Duodenal mucosa (tissue), 2 donors: ENCODE data around the gene FEZF1.

Source experiments
- H3K27ac ChIP-seq: one replicate; pipeline ENCODE4 v1.7.0; 2013; ENCODE audit warnings: low read depth, low read length
- H3K27me3 ChIP-seq, 2 donors: one replicate each; pipeline ENCODE4 v1.7.0; 2013; ENCODE audit warnings: low read length in 2 of 2, control low read depth in 1 of 2; ENCODE audit not compliant: insufficient read depth in 2 of 2, control insufficient read depth in 1 of 2
- H3K36me3 ChIP-seq, 2 donors: one replicate each; pipeline ENCODE4 v1.7.0; 2013; ENCODE audit warnings: low read length in 2 of 2, control low read depth in 1 of 2; ENCODE audit not compliant: insufficient read depth in 2 of 2, control insufficient read depth in 1 of 2
- H3K4me1 ChIP-seq, 2 donors: one replicate each; pipeline ENCODE4 v1.7.0; 2013; ENCODE audit warnings: low read length in 2 of 2, control low read depth in 1 of 2; ENCODE audit not compliant: insufficient read depth in 2 of 2, control insufficient read depth in 1 of 2
- H3K4me3 ChIP-seq, 2 donors: one replicate each; pipeline ENCODE4 v1.7.0; 2013; ENCODE audit warnings: low read length in 2 of 2, low read depth in 1 of 2
- H3K9ac ChIP-seq, 2 donors: one replicate each; pipeline ENCODE4 v1.7.0; 2013; ENCODE audit warnings: low read length in 2 of 2, low read depth in 1 of 2
- H3K9me3 ChIP-seq, 2 donors: one replicate each; pipeline ENCODE4 v1.7.0; 2013; ENCODE audit warnings: low read length in 2 of 2, control low read depth in 1 of 2; ENCODE audit not compliant: control insufficient read depth in 1 of 2

Gene FEZF1

GRCh38 chr7:122268101-122268500 lies 36.4 kb downstream of the FEZF1 start:
- H3K9ac ChIP-seq, result no peak overlapping the region
- H3K9me3 ChIP-seq, result no peaks in the 10 kb centered on the region
- no peaks in the 10 kb centered on the region for H3K36me3 ChIP-seq
- no peak overlapping the region for H3K4me3 ChIP-seq
- H3K27me3 ChIP-seq, result no peaks in the 10 kb centered on the region
- H3K27ac ChIP-seq, result no peak overlapping the region
- H3K4me1 ChIP-seq, result no peaks in the 10 kb centered on the region

GRCh38 chr7:122262246-122262645 lies 42.3 kb downstream of the FEZF1 start:
- H3K36me3 ChIP-seq, result no peaks in the 10 kb centered on the region
- no peak overlapping the region for H3K27ac ChIP-seq
- no peaks in the 10 kb centered on the region for H3K4me1 ChIP-seq
- no peak overlapping the region for H3K9ac ChIP-seq
- no peak overlapping the region for H3K4me3 ChIP-seq
- no peaks in the 10 kb centered on the region for H3K9me3 ChIP-seq
- peaks cover 0 to 4% of the 10 kb centered on the region in 2 donors for H3K27me3 ChIP-seq

GRCh38 chr7:122261442-122261841 lies 43.1 kb downstream of the FEZF1 start:
- no peak overlapping the region for H3K9ac ChIP-seq
- no peaks in the 10 kb centered on the region for H3K9me3 ChIP-seq
- no peak overlapping the region for H3K27ac ChIP-seq
- no peak overlapping the region for H3K4me3 ChIP-seq
- H3K27me3 ChIP-seq, result peaks cover 0 to 4% of the 10 kb centered on the region in 2 donors
- no peaks in the 10 kb centered on the region for H3K36me3 ChIP-seq
- H3K4me1 ChIP-seq, result no peaks in the 10 kb centered on the region

GRCh38 chr7:122261016-122261415 lies 43.5 kb downstream of the FEZF1 start:
- H3K27me3 ChIP-seq, result peaks cover 0 to 4% of the 10 kb centered on the region in 2 donors
- no peaks in the 10 kb centered on the region for H3K4me1 ChIP-seq
- no peaks in the 10 kb centered on the region for H3K9me3 ChIP-seq
- no peaks in the 10 kb centered on the region for H3K36me3 ChIP-seq
- no peak overlapping the region for H3K27ac ChIP-seq
- H3K4me3 ChIP-seq, result no peak overlapping the region
- H3K9ac ChIP-seq, result no peak overlapping the region

- no peaks in the 10 kb centered on the region for H3K4me1 ChIP-seq
- H3K9me3 ChIP-seq, result no peaks in the 10 kb centered on the region
- no peak overlapping the region for H3K9ac ChIP-seq
- no peak overlapping the region for H3K4me3 ChIP-seq
- H3K27me3 ChIP-seq, result peaks cover 0 to 4% of the 10 kb centered on the region in 2 donors
- no peak overlapping the region for H3K27ac ChIP-seq
- H3K36me3 ChIP-seq, result no peaks in the 10 kb centered on the region
Observed at GRCh38 chr7:122260336-122260735, 44.2 kb downstream of the FEZF1 start.

- H3K27me3 ChIP-seq, result peaks cover 0 to 4% of the 10 kb centered on the region in 2 donors
- H3K9me3 ChIP-seq, result no peaks in the 10 kb centered on the region
- no peak overlapping the region for H3K9ac ChIP-seq
- no peak overlapping the region for H3K27ac ChIP-seq
- no peaks in the 10 kb centered on the region for H3K36me3 ChIP-seq
- H3K4me1 ChIP-seq, result no peaks in the 10 kb centered on the region
- H3K4me3 ChIP-seq, result no peak overlapping the region
Observed at GRCh38 chr7:122258971-122259370, 45.6 kb downstream of the FEZF1 start.

- Histone ChIP-seq H3K27ac (no peak overlapping the region), H3K4me3 (no peak overlapping the region), H3K36me3 (no peaks in the 10 kb centered on the region), H3K4me1 (no peaks in the 10 kb centered on the region), H3K9ac (no peak overlapping the region), H3K9me3 (no peaks in the 10 kb centered on the region), H3K27me3 (peaks cover 0 to 4% of the 10 kb centered on the region in 2 donors)
Observed at GRCh38 chr7:122257056-122257455, 47.5 kb downstream of the FEZF1 start.

GRCh38 chr7:122256046-122256445 lies 48.5 kb downstream of the FEZF1 start:
- H3K9me3 ChIP-seq, result no peaks in the 10 kb centered on the region
- H3K9ac ChIP-seq, result no peak overlapping the region
- no peaks in the 10 kb centered on the region for H3K4me1 ChIP-seq
- H3K4me3 ChIP-seq, result no peak overlapping the region
- H3K27me3 ChIP-seq, result peaks cover 0 to 4% of the 10 kb centered on the region in 2 donors
- no peaks in the 10 kb centered on the region for H3K36me3 ChIP-seq
- no peak overlapping the region for H3K27ac ChIP-seq

GRCh38 chr7:122255454-122255853 lies 49.1 kb downstream of the FEZF1 start:
- Histone ChIP-seq H3K9ac (no peak overlapping the region), H3K9me3 (no peaks in the 10 kb centered on the region), H3K4me3 (no peak overlapping the region), H3K27ac (no peak overlapping the region), H3K36me3 (no peaks in the 10 kb centered on the region), H3K27me3 (peaks cover 0 to 4% of the 10 kb centered on the region in 2 donors), H3K4me1 (no peaks in the 10 kb centered on the region)
